OCI-LY7 (cell line): ENCODE results near the gene SRC. TPM values are rescaled to one million over a fixed set of nuclear protein-coding genes. Genes with fewer than 3 reads are reported as not detected.

Source experiments
- BruUV-seq: library from RNA; stranded (reverse); fragments of 400-500 nt; replicated peaks from 2 replicates; lab custom pipeline; 2021; lab: Mats Ljungman, UMichigan
- CTCF ChIA-PET: fragments of 300-600 bp; sonication (Branson Sonifier 250); formaldehyde crosslinking; loops from one replicate; lab custom pipeline; 2022; ENCODE audit warnings: antibody characterized with exemption; ENCODE audit not compliant: unreplicated experiment; lab: Charles Lee
- POLR2A ChIA-PET: fragments of 300-600 bp; sonication (Branson Sonifier 250); formaldehyde crosslinking; loops from one replicate; lab custom pipeline; 2022; ENCODE audit warnings: antibody characterized with exemption; lab: Charles Lee
- DNase-seq: peaks from one replicate; pipeline ENCODE4 v3.0.0-alpha.2; 2015; ENCODE audit warnings: low spot score
- H2AFZ ChIP-seq: fragments of 200-600 bp; sonication (generic), shearing (Covaris generic); 2 replicates; pipeline ENCODE4 v1.6.1; 2014; ENCODE audit warnings: mild to moderate bottlenecking, antibody characterized with exemption, low read length, moderate library complexity
- H3K27ac ChIP-seq: fragments of 200-600 bp; sonication (generic); 2 replicates; pipeline ENCODE4 v1.5.1; 2014; ENCODE audit warnings: mixed run types, low read depth, mild to moderate bottlenecking, moderate library complexity, low read length, inconsistent platforms; ENCODE audit not compliant: poor library complexity, severe bottlenecking
- H3K36me3 ChIP-seq: fragments of 200-600 bp; sonication (generic); 2 replicates; pipeline ENCODE4 v1.6.1; 2014; ENCODE audit warnings: mild to moderate bottlenecking, antibody characterized with exemption, low read length, moderate library complexity, mixed read lengths; ENCODE audit not compliant: insufficient read depth
- H3K4me1 ChIP-seq: fragments of 200-600 bp; sonication (generic); 2 replicates; pipeline ENCODE4 v1.5.1; 2014; ENCODE audit warnings: mild to moderate bottlenecking, low read length; ENCODE audit not compliant: insufficient read depth, poor library complexity, severe bottlenecking
- H3K4me2 ChIP-seq: fragments of 200-600 bp; sonication (generic); 2 replicates; pipeline ENCODE4 v1.6.1; 2014; ENCODE audit warnings: mild to moderate bottlenecking, low read length
- H3K4me3 ChIP-seq: fragments of 200-600 bp; sonication (generic); 2 replicates; pipeline ENCODE4 v1.5.1; 2014; ENCODE audit warnings: mild to moderate bottlenecking, low read depth, low read length; ENCODE audit not compliant: poor library complexity, severe bottlenecking
- H3K79me2 ChIP-seq: fragments of 200-600 bp; sonication (generic); 2 replicates; pipeline ENCODE4 v1.6.1; 2016; ENCODE audit warnings: low read depth, mild to moderate bottlenecking, low read length, moderate library complexity, mixed read lengths; ENCODE audit not compliant: insufficient read depth
- H3K9me2 ChIP-seq: fragments of 200-600 bp; sonication (generic); 2 replicates; pipeline ENCODE4 v1.6.1; 2016; ENCODE audit warnings: mild to moderate bottlenecking, low read length, mixed read lengths; ENCODE audit not compliant: insufficient read depth
- H3K9me3 ChIP-seq: fragments of 200-600 bp; sonication (generic); 2 replicates; pipeline ENCODE4 v1.6.1; 2014; ENCODE audit warnings: mild to moderate bottlenecking, mixed run types, low read length, mixed read lengths
- H4K20me1 ChIP-seq: fragments of 200-600 bp; sonication (generic); 2 replicates; pipeline ENCODE4 v1.6.1; 2014; ENCODE audit warnings: mild to moderate bottlenecking, antibody characterized with exemption, low read length, moderate library complexity, mixed read lengths; ENCODE audit not compliant: insufficient read depth
- EZH2phosphoT487 ChIP-seq: fragments of 200-600 bp; sonication (generic); IDR thresholded peaks from 2 replicates; pipeline ENCODE4 v1.6.1; 2018; ENCODE audit warnings: low read depth, borderline replicate concordance, mild to moderate bottlenecking, mixed run types, antibody characterized with exemption, low read length, moderate library complexity, mixed read lengths
- intact Hi-C: fragments of 100-400 bp; cut with micrococcal nuclease; formaldehyde crosslinking; loops from one replicate; pipeline ENCODE4 v1.10.0; 2022; ENCODE audit not compliant: unreplicated experiment
- total RNA-seq, 2 experiments: library from RNA; depleted of rRNA in 1 of 2; stranded (reverse); fragments of >200 nt in 1 of 2; shearing (Covaris generic) in 1 of 2; gene quantifications; 2 replicates each; pipeline ENCODE4 v1.2.3, GENCODE V29; 2014 to 2022
- TF ChIP-seq, protein P1 (sequence below): fragments of 200-600 bp; sonication (generic); conservative IDR thresholded peaks from 2 replicates; pipeline ENCODE4 v1.5.1; 2014; ENCODE audit warnings: mild to moderate bottlenecking, antibody characterized with exemption, low read length, moderate library complexity, mixed read lengths

The SRC gene
- total RNA-seq, 2 experiments from 2014 or later, result 0.72 to 3.7 TPM

DNA sequence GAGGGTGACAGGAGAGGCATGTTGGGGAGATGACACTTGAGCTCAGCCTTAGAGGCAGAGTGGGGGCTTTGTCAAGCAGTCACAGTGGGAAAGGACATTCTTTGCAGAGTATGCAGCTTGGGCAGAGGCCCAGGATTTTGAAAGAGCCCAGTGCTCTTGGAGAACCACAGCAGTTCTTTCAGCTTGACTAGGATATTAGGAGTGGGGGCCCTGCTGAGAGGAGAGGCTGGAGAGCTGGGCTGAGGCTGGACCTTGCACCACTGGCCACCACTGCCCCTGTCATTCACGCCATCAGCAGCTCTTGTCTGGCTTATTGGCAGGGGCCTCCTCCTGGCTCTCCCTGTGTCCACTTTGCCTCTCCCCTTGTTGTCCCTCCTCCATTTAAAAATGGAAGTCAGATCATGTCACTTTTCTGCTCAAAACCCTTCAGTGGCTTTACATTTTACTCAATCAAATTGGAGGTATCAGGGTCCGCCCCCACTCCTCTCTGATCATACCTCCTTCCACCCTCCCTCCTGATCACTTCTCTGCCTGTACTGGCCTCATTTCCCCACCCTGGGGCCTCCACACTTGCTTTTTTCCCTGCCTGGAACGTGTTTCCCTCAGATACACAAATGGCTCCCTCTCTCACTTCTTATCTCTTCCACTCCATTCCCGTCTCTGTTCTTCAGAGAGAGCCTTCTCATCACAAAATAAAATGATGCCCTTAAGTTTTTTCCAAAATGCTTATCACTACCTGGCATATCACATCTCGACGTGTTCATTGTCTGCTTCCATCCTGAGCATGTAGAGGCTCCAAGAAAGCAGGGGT is 46.0 kb upstream of the SRC start:
- Histone ChIP-seq H3K36me3 (peaks cover 71% of the 10 kb centered on the region), H3K4me1 (peaks cover 21% of the 10 kb centered on the region), H4K20me1 (no peaks in the 10 kb centered on the region), H2AFZ (no peak overlapping the region), H3K9me2 (no peaks in the 10 kb centered on the region), H3K4me3 (no peak overlapping the region), H3K4me2 (no peak overlapping the region), H3K9me3 (no peaks in the 10 kb centered on the region), H3K79me2 (peaks cover 33% of the 10 kb centered on the region), H3K27ac (no peak overlapping the region)
- BruUV-seq, result no TSS peak
- ChIA-PET CTCF (interaction anchor here (0.5 kb wide), 1 partner anchor 13 kb away, joined by 3 read pairs; no protein-coding TSS in a partner anchor), POLR2A (no interaction called here)
- no peak for TF ChIP-seq EZH2phosphoT487
- TF ChIP-seq, protein P1, sequence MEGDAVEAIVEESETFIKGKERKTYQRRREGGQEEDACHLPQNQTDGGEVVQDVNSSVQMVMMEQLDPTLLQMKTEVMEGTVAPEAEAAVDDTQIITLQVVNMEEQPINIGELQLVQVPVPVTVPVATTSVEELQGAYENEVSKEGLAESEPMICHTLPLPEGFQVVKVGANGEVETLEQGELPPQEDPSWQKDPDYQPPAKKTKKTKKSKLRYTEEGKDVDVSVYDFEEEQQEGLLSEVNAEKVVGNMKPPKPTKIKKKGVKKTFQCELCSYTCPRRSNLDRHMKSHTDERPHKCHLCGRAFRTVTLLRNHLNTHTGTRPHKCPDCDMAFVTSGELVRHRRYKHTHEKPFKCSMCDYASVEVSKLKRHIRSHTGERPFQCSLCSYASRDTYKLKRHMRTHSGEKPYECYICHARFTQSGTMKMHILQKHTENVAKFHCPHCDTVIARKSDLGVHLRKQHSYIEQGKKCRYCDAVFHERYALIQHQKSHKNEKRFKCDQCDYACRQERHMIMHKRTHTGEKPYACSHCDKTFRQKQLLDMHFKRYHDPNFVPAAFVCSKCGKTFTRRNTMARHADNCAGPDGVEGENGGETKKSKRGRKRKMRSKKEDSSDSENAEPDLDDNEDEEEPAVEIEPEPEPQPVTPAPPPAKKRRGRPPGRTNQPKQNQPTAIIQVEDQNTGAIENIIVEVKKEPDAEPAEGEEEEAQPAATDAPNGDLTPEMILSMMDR, result no peak
- no peak for DNase-seq
- intact Hi-C loops, result no loop called here

DNA sequence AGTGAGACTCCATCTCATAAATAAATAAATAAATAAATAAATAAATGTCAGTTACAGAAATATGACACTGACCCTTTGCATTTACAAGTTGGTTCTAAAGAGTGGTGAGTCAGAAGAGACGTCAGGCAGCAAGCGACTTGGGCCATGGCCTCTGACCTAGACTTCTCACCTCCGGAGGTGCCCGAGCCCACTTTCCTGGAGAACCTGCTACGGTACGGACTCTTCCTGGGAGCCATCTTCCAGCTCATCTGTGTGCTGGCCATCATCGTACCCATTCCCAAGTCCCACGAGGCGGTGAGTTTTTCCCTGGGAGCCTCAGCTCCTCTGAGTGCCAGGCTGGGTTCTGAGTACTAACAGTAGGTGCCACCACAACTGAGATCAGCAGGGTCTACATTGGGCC is 44.8 kb upstream of the SRC start:
- H3K4me3 ChIP-seq, result no peak overlapping the region
- H3K4me2 ChIP-seq, result no peak overlapping the region
- H3K4me1 ChIP-seq, result peaks cover 12% of the 10 kb centered on the region
- no peak overlapping the region for H2AFZ ChIP-seq
- no peak overlapping the region for H3K27ac ChIP-seq
- CTCF ChIA-PET, result no interaction called here
- no peaks in the 10 kb centered on the region for H4K20me1 ChIP-seq
- no peaks in the 10 kb centered on the region for H3K9me2 ChIP-seq
- DNase-seq, result no peak
- intact Hi-C loops, result no loop called here
- no TSS peak for BruUV-seq
- H3K9me3 ChIP-seq, result no peaks in the 10 kb centered on the region
- POLR2A ChIA-PET, result no interaction called here
- H3K79me2 ChIP-seq, result peaks cover 24% of the 10 kb centered on the region; the same call in 1 of the 2 replicates
- peaks cover 78% of the 10 kb centered on the region for H3K36me3 ChIP-seq
- TF ChIP-seq EZH2phosphoT487, result no peak
- TF ChIP-seq, protein P1, result no peak

DNA sequence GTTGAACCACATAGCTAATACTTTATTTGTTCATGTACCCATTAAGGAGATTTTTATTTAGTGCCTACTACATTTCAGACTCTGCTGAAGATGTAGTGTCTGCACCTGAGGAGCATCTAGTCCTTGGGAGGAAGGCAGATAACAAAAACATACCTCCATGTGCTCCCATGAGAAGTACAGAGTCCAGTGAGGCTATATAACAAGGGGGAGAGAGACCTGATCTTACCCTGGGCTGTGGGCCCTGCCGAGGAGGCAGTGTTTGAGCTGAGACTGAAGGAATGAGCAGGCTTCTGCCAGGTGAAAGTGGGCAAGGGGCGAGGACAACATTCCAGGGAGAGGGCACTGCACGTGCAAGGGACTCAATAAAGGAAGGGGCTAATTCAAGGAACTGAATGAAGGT is 44.4 kb upstream of the SRC start:
- Histone ChIP-seq H3K27ac (no peak overlapping the region), H3K4me1 (peaks cover 8% of the 10 kb centered on the region), H4K20me1 (no peaks in the 10 kb centered on the region), H3K9me3 (no peaks in the 10 kb centered on the region), H3K4me3 (no peak overlapping the region), H3K36me3 (peaks cover 81% of the 10 kb centered on the region), H3K9me2 (no peaks in the 10 kb centered on the region), H3K4me2 (no peak overlapping the region), H3K79me2 (peaks cover 22% of the 10 kb centered on the region; the same call in 1 of the 2 replicates), H2AFZ (no peak overlapping the region)
- CTCF ChIA-PET, result no interaction called here
- no peak for DNase-seq
- BruUV-seq, result no TSS peak
- TF ChIP-seq, protein P1, result no peak
- no peak for TF ChIP-seq EZH2phosphoT487
- intact Hi-C loops, result no loop called here
- POLR2A ChIA-PET, result no interaction called here
